CD4-positive, alpha-beta T cell treated with Interleukin-2 at 100 ng/mL for 4 hours (primary cell): ENCODE measurements around the gene GULP1.
"Not testable (repeated sequence)": the region's sequence is repeated elsewhere in the genome, so short reads cannot be mapped to it uniquely, and the experiment has no call there.

Experiments used
- DNase-seq: peaks from one replicate; pipeline ENCODE4 v3.0.0-alpha.2; 2020; ENCODE audit warnings: low spot score

The GULP1 gene

DNA sequence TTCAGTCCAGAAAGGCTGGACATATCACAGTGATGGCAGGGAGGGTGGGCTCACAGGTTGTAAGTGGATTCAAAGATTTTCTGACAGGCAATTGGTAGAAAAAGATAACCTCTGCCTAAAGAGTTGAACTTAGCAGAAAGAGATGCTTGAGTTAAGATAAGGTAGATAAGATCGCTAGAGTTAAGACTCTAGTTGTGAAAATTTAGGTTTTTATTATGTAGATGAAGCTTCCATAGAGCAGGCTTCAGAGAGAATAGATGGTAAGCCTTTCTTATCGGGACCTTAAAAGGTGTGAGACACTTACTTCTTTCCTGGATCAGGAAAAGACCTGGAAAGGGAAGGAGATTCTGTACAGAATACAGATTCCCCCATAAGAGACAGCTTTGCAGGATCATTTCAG, 134.4 kb downstream of the GULP1 start:
- no peak for DNase-seq

- DNase-seq, result no peak
Measured at GRCh38 chr2:188430705-188431104, 139.0 kb downstream of the GULP1 start.

DNA sequence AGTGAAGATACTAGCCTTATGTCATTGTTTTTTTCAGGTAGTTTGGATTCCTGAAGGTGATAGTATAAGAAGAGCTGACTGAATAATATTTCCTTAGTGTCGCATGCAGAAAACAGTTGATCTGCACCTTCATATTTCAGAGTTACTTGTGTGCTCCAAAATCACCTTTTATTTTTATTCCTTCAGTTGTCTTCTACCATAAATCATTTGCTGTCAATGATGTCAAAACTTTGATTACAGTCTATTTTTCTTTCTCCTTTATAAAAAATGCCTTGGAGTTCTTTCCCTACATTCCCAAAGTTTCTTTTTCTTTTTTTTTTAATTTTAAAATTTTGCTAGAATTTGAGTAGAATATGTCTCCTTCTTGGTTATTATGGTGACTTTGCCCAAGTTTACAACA, 142.3 kb downstream of the GULP1 start:
- no peak for DNase-seq

GRCh38 chr2:188435115-188435514, 143.4 kb downstream of the GULP1 start:
- DNase-seq, result no peak

- DNase-seq, result no peak
Measured at GRCh38 chr2:188437537-188437936, 145.9 kb downstream of the GULP1 start.

DNA sequence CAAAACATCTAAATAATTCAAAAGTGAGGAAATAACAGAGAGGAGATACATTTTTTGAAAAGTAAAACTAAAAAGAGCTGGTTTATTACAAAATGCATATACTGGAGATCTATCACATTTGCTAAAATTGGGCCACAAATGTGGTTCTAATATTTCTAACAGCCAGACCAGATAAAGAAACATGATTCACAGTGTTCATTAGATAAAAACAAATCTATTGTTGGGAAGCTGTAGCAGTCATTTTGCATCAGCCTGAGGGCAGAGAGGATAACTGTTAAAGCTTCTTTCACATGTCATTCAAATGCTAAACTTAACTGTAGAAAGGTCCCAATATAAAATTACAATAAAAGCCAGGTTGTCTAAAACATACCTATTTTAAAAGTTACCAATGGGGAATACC, 148.3 kb downstream of the GULP1 start:
- DNase-seq, result no peak

DNA sequence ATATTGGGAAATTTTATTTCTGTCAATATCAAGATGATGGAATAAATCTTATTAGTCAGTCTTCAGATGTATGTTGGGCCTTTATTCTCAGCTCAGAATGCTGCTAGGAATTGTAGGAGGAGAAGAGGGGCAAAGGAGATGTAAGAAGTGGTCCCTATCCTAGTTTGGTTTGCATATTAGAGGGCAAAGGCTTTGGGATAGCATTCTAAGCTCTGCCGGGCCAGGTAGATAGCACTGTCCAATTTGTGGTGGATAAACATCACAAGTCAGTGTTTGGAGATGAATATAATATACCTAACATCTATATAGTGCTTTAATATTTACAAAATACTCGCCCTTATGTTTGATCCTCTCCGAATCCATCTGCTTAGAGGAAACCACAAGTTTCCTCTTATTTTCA, 149.2 kb downstream of the GULP1 start:
- no peak for DNase-seq

GRCh38 chr2:188441288-188441947, 149.7 kb downstream of the GULP1 start:
- no peak for DNase-seq

DNA sequence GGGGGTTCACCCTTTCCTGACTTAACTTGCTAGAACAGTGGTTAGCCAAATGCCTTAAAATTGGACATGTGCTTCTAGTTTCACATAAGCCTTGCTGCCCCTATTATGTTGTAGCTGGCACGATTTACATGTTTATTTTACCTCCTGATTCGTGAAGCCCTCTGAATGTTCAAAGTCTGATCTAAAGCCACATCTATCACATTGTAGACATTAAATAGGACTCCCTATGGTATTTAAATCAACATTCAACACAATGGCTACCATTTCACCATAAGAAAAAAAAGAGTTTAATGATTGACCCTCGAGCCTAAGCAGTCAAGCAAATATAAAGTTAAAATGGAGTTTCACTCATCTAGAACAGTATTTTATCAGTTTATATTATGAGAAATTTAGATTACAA, 151.5 kb downstream of the GULP1 start:
- no peak for DNase-seq

- DNase-seq, result no peak
Measured at GRCh38 chr2:188444106-188444835, 152.6 kb downstream of the GULP1 start.

DNA sequence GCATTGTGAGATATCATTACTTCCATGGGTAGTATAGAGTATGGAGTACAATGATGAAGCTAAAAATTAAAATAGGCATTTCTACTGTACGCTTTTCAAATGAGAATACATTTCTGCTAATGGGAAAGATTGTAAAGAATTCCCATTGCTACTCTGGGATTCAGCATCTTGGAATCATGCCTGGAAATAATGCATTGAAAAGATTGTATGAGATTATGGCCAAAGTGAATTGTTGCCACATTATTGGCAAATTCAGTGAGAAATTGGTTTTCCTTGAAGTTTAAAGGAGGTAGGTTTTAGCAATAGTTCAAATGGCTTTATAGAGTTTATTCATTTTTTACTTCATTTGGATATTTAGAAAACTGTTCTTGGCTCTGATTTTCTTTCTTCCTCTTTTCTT, 157.9 kb downstream of the GULP1 start:
- DNase-seq, result no peak

GRCh38 chr2:188449971-188450370, 158.3 kb downstream of the GULP1 start:
- DNase-seq, result no peak

- no peak for DNase-seq
Measured at GRCh38 chr2:188450732-188451483, 159.2 kb downstream of the GULP1 start.

DNA sequence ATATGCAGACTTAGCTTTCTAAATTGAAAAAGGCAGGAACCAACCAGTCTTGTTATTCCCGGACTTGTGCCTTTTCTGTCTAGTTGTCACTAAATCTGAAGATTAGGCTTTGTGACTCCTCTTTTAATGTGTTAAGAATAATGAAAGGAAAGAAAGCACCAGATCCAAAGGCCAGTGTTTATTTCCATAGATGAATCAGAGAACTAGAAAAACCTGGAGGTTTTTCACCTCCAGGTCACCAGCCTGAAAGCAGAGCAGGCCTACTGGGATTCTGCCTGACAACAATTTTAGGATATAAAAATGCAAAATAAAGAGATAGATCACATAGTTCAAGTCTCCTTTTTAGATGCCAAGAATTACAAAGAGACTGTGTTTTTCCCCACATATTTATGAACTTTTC, 160.4 kb downstream of the GULP1 start:
- DNase-seq, result no peak

- no peak for DNase-seq
Measured at GRCh38 chr2:188456114-188456909, 164.6 kb downstream of the GULP1 start.

GRCh38 chr2:188459061-188459460, 167.4 kb downstream of the GULP1 start:
- DNase-seq, result no peak

DNA sequence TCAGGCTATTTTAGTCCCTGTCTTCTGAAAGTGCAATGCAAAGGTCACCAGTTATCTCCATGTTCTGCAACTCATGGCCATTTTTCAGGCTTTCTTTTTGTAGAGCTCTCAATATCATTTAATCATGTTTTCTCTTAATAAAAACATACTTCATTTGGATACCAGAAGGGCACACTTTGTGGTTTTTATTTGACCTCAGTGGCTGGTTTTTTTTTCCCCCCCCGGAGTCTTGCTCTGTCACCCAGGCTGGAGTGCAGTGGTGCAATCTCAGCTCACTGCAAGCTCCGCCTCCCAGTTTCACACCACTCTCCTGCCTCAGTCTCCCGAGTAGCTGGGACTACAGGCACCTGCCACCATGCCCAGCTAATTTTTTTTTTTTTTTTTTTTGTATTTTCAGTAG, 174.4 kb downstream of the GULP1 start:
- not testable (repeated sequence) for DNase-seq

DNA sequence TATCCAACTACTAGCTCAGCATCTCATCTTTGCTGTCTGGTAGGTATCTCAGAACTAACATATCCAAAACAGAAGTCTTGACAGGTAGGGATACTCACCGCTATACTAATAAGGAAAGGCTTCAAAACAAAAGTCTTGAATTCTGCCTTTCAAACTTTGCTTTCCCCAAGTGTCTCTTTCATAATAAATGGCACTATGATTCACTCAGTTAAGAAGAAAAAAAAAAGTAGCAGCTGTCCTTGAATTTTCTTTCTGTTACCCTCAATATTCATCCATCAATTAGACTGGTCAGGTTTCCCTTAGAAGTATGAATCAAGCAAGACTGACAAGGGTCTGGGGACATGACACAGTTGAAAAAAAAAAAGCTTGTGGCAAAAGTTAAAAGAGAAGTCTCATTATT, 175.1 kb downstream of the GULP1 start:
- no peak for DNase-seq

- DNase-seq, result no peak
Measured at GRCh38 chr2:188471166-188471565, 179.5 kb downstream of the GULP1 start.

GRCh38 chr2:188473306-188473705, 181.6 kb downstream of the GULP1 start:
- DNase-seq, result no peak

GRCh38 chr2:188474316-188474715, 182.6 kb downstream of the GULP1 start:
- no peak for DNase-seq

GRCh38 chr2:188475945-188476344, 184.3 kb downstream of the GULP1 start:
- no peak for DNase-seq
